Mesothelial cell of epicardium (in vitro differentiated cells): ENCODE measurements around the gene GRID2. TPM values are rescaled to one million over a fixed set of nuclear protein-coding genes. Genes with fewer than 3 reads are reported as not detected.

ENCODE experiments used
- DNase-seq, 2 experiments: peaks; one replicate each; pipeline ENCODE4 v3.0.0; 2021; ENCODE audit warnings: low spot score in 2 of 2; ENCODE audit not compliant: unreplicated experiment in 2 of 2
- H3K27ac Mint-ChIP-seq: 2 replicates; pipeline ENCODE4 v1.8.0; 2021; ENCODE audit warnings: mixed read lengths
- H3K27me3 Mint-ChIP-seq: 2 replicates; pipeline ENCODE4 v1.8.0; 2021; ENCODE audit warnings: low read depth, mixed read lengths
- H3K36me3 Mint-ChIP-seq: 2 replicates; pipeline ENCODE4 v1.8.0; 2021; ENCODE audit warnings: mixed read lengths
- H3K4me1 Mint-ChIP-seq: 2 replicates; pipeline ENCODE4 v1.8.0; 2021; ENCODE audit warnings: mixed read lengths
- H3K4me3 Mint-ChIP-seq: 2 replicates; pipeline ENCODE4 v1.8.0; 2021; ENCODE audit warnings: mild to moderate bottlenecking, moderate library complexity, mixed read lengths
- H3K9me3 Mint-ChIP-seq: 2 replicates; pipeline ENCODE4 v1.8.0; 2021; ENCODE audit warnings: mixed read lengths
- total RNA-seq: library from RNA; stranded (reverse); gene quantifications from 3 replicates; pipeline ENCODE4 v1.2.1, GENCODE V29; 2021
- TF ChIP-seq, protein P1 (sequence below): fragments of 200-600 bp; sonication (generic); IDR thresholded peaks from one replicate; pipeline ENCODE4 v1.5.0; 2021; ENCODE audit warnings: antibody characterized with exemption; ENCODE audit not compliant: unreplicated experiment

GRID2 gene
- total RNA-seq, 1 donor from 2014 or later: 3.1 TPM

- no peaks in the 10 kb centered on the region for H3K36me3 Mint-ChIP-seq
- peaks cover 8% of the 10 kb centered on the region for H3K9me3 Mint-ChIP-seq
- TF ChIP-seq, protein P1, sequence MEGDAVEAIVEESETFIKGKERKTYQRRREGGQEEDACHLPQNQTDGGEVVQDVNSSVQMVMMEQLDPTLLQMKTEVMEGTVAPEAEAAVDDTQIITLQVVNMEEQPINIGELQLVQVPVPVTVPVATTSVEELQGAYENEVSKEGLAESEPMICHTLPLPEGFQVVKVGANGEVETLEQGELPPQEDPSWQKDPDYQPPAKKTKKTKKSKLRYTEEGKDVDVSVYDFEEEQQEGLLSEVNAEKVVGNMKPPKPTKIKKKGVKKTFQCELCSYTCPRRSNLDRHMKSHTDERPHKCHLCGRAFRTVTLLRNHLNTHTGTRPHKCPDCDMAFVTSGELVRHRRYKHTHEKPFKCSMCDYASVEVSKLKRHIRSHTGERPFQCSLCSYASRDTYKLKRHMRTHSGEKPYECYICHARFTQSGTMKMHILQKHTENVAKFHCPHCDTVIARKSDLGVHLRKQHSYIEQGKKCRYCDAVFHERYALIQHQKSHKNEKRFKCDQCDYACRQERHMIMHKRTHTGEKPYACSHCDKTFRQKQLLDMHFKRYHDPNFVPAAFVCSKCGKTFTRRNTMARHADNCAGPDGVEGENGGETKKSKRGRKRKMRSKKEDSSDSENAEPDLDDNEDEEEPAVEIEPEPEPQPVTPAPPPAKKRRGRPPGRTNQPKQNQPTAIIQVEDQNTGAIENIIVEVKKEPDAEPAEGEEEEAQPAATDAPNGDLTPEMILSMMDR: no peak
- H3K27me3 Mint-ChIP-seq: no peaks in the 10 kb centered on the region
- H3K4me3 Mint-ChIP-seq: no peak overlapping the region
- no peaks in the 10 kb centered on the region for H3K4me1 Mint-ChIP-seq
- no peak overlapping the region for H3K27ac Mint-ChIP-seq
- no peak for DNase-seq
Observed at GRCh38 chr4:93042746-93043145, 739.0 kb downstream of the GRID2 start.

DNA sequence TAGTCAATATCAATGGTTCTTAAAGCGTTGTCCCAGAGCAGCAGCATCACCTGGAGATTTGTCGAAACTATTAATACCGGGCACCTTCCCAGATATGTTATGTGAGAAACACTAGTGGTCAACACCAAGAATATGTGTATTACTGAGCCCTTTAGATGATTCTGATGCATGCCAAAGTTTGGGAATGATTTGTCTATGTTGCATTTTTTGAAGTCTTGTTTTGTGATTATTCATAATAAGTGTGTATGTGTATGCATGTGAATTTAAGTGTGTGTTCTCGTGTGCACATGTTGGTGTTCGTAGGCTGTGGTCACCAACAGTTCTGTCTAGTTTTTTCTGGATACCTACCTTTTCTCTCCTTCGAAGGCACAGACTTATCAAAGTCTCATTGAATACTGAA lies 749.4 kb downstream of the GRID2 start:
- no peaks in the 10 kb centered on the region for H3K9me3 Mint-ChIP-seq
- H3K27me3 Mint-ChIP-seq: no peaks in the 10 kb centered on the region
- H3K36me3 Mint-ChIP-seq: no peaks in the 10 kb centered on the region
- DNase-seq: no peak
- peaks cover 6% of the 10 kb centered on the region for H3K4me1 Mint-ChIP-seq
- no peak overlapping the region for H3K4me3 Mint-ChIP-seq
- TF ChIP-seq, protein P1: no peak
- H3K27ac Mint-ChIP-seq: no peak overlapping the region

DNA sequence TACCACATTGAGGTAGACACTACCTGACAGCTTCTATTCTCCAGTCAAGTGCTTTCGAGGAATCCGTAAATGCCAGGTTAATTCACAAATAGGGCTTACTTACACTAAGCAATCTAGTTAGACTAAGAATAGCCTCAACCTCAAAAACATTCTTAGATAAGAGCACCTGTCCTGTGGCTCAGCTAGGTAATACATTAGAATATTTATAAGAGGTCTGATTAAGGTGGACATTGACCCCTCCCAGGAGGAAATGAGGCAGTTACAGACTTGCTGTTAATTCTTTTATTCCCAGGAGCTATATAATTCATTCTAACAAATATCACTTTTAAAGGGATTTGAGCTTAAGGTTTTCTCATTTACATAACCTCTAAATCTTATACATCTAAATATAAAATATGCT lies 758.1 kb downstream of the GRID2 start:
- no peaks in the 10 kb centered on the region for H3K27me3 Mint-ChIP-seq
- no peak for DNase-seq
- H3K36me3 Mint-ChIP-seq: no peaks in the 10 kb centered on the region
- no peaks in the 10 kb centered on the region for H3K9me3 Mint-ChIP-seq
- H3K27ac Mint-ChIP-seq: no peak overlapping the region
- TF ChIP-seq, protein P1: no peak
- peaks cover 5% of the 10 kb centered on the region for H3K4me1 Mint-ChIP-seq
- no peak overlapping the region for H3K4me3 Mint-ChIP-seq

GRCh38 chr4:93063325-93063724 lies 759.6 kb downstream of the GRID2 start:
- DNase-seq: no peak
- H3K4me3 Mint-ChIP-seq: no peak overlapping the region
- H3K36me3 Mint-ChIP-seq: no peaks in the 10 kb centered on the region
- TF ChIP-seq, protein P1: no peak
- H3K27ac Mint-ChIP-seq: no peak overlapping the region
- H3K27me3 Mint-ChIP-seq: no peaks in the 10 kb centered on the region
- H3K4me1 Mint-ChIP-seq: peaks cover 8% of the 10 kb centered on the region
- no peaks in the 10 kb centered on the region for H3K9me3 Mint-ChIP-seq

DNA sequence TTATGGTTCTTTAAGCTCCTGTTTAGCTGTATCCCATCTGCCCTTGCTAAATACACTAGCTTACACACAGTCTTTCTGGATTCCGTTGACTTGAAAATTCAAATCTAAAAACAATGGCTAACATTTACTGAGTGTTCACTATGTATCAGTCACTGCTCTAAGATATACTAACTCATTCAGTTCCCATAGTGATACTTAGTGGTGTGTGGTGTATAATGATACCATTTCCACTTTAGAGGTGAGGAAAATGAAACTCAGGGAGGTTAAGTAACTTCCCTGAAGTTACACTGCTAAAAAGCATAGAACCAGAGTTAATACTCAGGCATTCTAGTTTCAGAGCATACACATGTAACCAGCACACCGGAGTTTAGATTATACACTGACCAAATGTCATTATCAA lies 762.0 kb downstream of the GRID2 start:
- TF ChIP-seq, protein P1: no peak
- peaks cover 22% of the 10 kb centered on the region for H3K4me1 Mint-ChIP-seq

GRCh38 chr4:93066749-93067148 lies 763.0 kb downstream of the GRID2 start:
- no peak for DNase-seq
- TF ChIP-seq, protein P1: no peak
- H3K27me3 Mint-ChIP-seq: no peaks in the 10 kb centered on the region
- H3K4me3 Mint-ChIP-seq: no peak overlapping the region
- H3K4me1 Mint-ChIP-seq: peaks cover 25% of the 10 kb centered on the region
- no peak overlapping the region for H3K27ac Mint-ChIP-seq
- no peaks in the 10 kb centered on the region for H3K36me3 Mint-ChIP-seq
- no peaks in the 10 kb centered on the region for H3K9me3 Mint-ChIP-seq

More for the DNA sequence above, 762.0 kb downstream of the GRID2 start:
- no peaks in the 10 kb centered on the region for H3K9me3 Mint-ChIP-seq
- no peaks in the 10 kb centered on the region for H3K36me3 Mint-ChIP-seq
- no peak overlapping the region for H3K27ac Mint-ChIP-seq
- no peak overlapping the region for H3K4me3 Mint-ChIP-seq
- H3K27me3 Mint-ChIP-seq: no peaks in the 10 kb centered on the region
- no peak for DNase-seq
